Neural progenitor cell (in vitro differentiated cells): ENCODE data around the gene TOPBP1. TPM values are rescaled to one million over a fixed set of nuclear protein-coding genes. Genes with fewer than 3 reads are reported as not detected.

Experiments used
- DNase-seq: peaks from one replicate; pipeline ENCODE4 v3.0.0-alpha.2; 2016; ENCODE audit warnings: low spot score
- H2AFZ ChIP-seq: fragments of 200-600 bp; sonication (generic); replicated peaks from 2 replicates; pipeline ENCODE4 v1.6.1; 2016; ENCODE audit warnings: antibody characterized with exemption
- H3F3A ChIP-seq: fragments of 200-600 bp; sonication (generic); 2 replicates; pipeline ENCODE4 v1.6.1; 2016; ENCODE audit warnings: antibody characterized with exemption, low read depth
- H3K27ac ChIP-seq: fragments of 200-600 bp; sonication (generic); 2 replicates; pipeline ENCODE4 v1.5.1; 2016; ENCODE audit warnings: mild to moderate bottlenecking
- H3K27me3 ChIP-seq: fragments of 200-600 bp; sonication (generic); 2 replicates; pipeline ENCODE4 v1.6.1; 2016; ENCODE audit warnings: mild to moderate bottlenecking, moderate library complexity
- H3K36me3 ChIP-seq: fragments of 200-600 bp; sonication (generic); 2 replicates; pipeline ENCODE4 v1.5.1; 2016
- H3K4me1 ChIP-seq: fragments of 200-600 bp; sonication (generic); 2 replicates; pipeline ENCODE4 v1.6.1; 2016; ENCODE audit warnings: mixed run types
- H3K4me2 ChIP-seq: fragments of 200-600 bp; sonication (generic); 2 replicates; pipeline ENCODE4 v1.6.1; 2016
- H3K4me3 ChIP-seq: fragments of 200-600 bp; sonication (generic); 2 replicates; pipeline ENCODE4 v1.5.1; 2016
- H3K79me2 ChIP-seq: fragments of 200-600 bp; sonication (generic); 2 replicates; pipeline ENCODE4 v1.6.1; 2016; ENCODE audit warnings: low read depth
- H3K9ac ChIP-seq: fragments of 200-600 bp; sonication (generic); 2 replicates; pipeline ENCODE4 v1.6.1; 2016
- H3K9me3 ChIP-seq: fragments of 200-600 bp; sonication (generic); 2 replicates; pipeline ENCODE4 v1.5.1; 2016; ENCODE audit warnings: low read depth
- H4K20me1 ChIP-seq: fragments of 200-600 bp; sonication (generic); 2 replicates; pipeline ENCODE4 v1.6.1; 2016; ENCODE audit warnings: low read depth
- H3K27ac Mint-ChIP-seq: 3 replicates; pipeline ENCODE4 v1.8.0; 2021; ENCODE audit warnings: mixed read lengths
- H3K27me3 Mint-ChIP-seq: 2 replicates; pipeline ENCODE4 v1.8.0; 2022; ENCODE audit warnings: low read depth, mild to moderate bottlenecking, inconsistent platforms, moderate library complexity, mixed read lengths; ENCODE audit not compliant: insufficient read depth
- H3K36me3 Mint-ChIP-seq: 3 replicates; pipeline ENCODE4 v1.8.0; 2021; ENCODE audit warnings: mixed read lengths
- H3K4me1 Mint-ChIP-seq: 3 replicates; pipeline ENCODE4 v1.8.0; 2021; ENCODE audit warnings: mixed read lengths
- H3K4me3 Mint-ChIP-seq: 3 replicates; pipeline ENCODE4 v1.8.0; 2021; ENCODE audit warnings: mild to moderate bottlenecking, moderate library complexity, mixed read lengths
- H3K9me3 Mint-ChIP-seq: 3 replicates; pipeline ENCODE4 v1.8.0; 2020; ENCODE audit warnings: mixed read lengths
- CTCF ChIP-seq: fragments of 200-600 bp; sonication (generic); IDR thresholded peaks from 2 replicates; pipeline ENCODE4 v1.5.1; 2017; ENCODE audit warnings: antibody characterized with exemption, mild to moderate bottlenecking
- EZH2 ChIP-seq: fragments of 200-600 bp; sonication (generic); IDR thresholded peaks from 2 replicates; pipeline ENCODE4 v1.6.1; 2017; ENCODE audit warnings: antibody characterized with exemption, mild to moderate bottlenecking, moderate library complexity
- EZH2phosphoT487 ChIP-seq: fragments of 200-600 bp; sonication (generic); IDR thresholded peaks from 2 replicates; pipeline ENCODE4 v1.6.1; 2017; ENCODE audit warnings: antibody characterized with exemption
- total RNA-seq: library from RNA; depleted of rRNA; stranded (reverse); fragments of >200 nt; gene quantifications from 2 replicates; pipeline ENCODE4 v1.2.3, GENCODE V29; 2015; ENCODE audit warnings: low replicate concordance

TOPBP1 gene
- total RNA-seq, 1 donor from 2014 or later, result 67.7 TPM

GRCh38 chr3:133700351-133700750 is 38.6 kb upstream of the TOPBP1 start:
- Histone ChIP-seq H3K9ac (no peak overlapping the region), H3K36me3 (no peaks in the 10 kb centered on the region), H3K4me2 (no peak overlapping the region), H3K4me1 (no peaks in the 10 kb centered on the region), H3K4me3 (no peak overlapping the region), H3F3A (no peaks in the 10 kb centered on the region), H3K9me3 (no peaks in the 10 kb centered on the region), H3K79me2 (no peaks in the 10 kb centered on the region), H3K27me3 (no peaks in the 10 kb centered on the region), H3K27ac (no peak overlapping the region), H4K20me1 (no peaks in the 10 kb centered on the region), H2AFZ (no peak overlapping the region)
- Mint-ChIP-seq H3K36me3 (no peaks in the 10 kb centered on the region), H3K9me3 (no peaks in the 10 kb centered on the region), H3K4me3 (no peak overlapping the region), H3K27ac (no peak overlapping the region), H3K4me1 (peaks cover 7% of the 10 kb centered on the region), H3K27me3 (no peaks in the 10 kb centered on the region)
- TF ChIP-seq EZH2phosphoT487 (no peak), CTCF (no peak), EZH2 (no peak)
- no peak for DNase-seq

DNA sequence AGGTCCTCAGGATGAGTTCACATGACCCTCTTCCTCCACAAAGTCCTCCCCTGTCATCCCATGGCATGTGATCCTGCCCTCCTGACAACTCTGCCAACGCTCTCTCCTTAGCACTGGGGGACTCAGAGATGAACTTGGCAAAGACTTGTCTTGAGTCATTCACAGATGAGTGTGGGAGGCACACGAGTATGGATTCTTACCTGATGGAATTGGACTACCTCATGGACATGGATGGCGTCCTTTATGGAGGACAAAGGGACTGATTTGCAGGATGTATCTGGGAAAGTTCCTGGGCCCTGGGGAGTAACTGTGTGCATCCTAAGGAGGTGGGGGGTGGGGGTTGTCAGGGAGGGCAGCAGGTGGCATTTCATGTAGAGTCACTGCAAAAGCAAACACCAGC is 38.2 kb upstream of the TOPBP1 start:
- Mint-ChIP-seq H3K9me3 (no peaks in the 10 kb centered on the region), H3K36me3 (no peaks in the 10 kb centered on the region), H3K4me3 (no peak overlapping the region), H3K27me3 (no peaks in the 10 kb centered on the region), H3K27ac (no peak overlapping the region), H3K4me1 (peaks cover 7% of the 10 kb centered on the region)
- Histone ChIP-seq H3K27me3 (no peaks in the 10 kb centered on the region), H3K4me1 (no peaks in the 10 kb centered on the region), H3K9me3 (no peaks in the 10 kb centered on the region), H4K20me1 (no peaks in the 10 kb centered on the region), H2AFZ (no peak overlapping the region), H3K4me3 (no peak overlapping the region), H3K36me3 (no peaks in the 10 kb centered on the region), H3K9ac (no peak overlapping the region), H3K4me2 (no peak overlapping the region), H3K27ac (no peak overlapping the region), H3K79me2 (no peaks in the 10 kb centered on the region), H3F3A (no peaks in the 10 kb centered on the region)
- no peak for DNase-seq
- no peak for TF ChIP-seq CTCF
- TF ChIP-seq EZH2phosphoT487, result no peak
- no peak for TF ChIP-seq EZH2

- Histone ChIP-seq H3K9me3 (no peaks in the 10 kb centered on the region), H3K4me3 (no peak overlapping the region), H3F3A (no peaks in the 10 kb centered on the region), H2AFZ (no peak overlapping the region), H3K4me2 (no peak overlapping the region), H3K36me3 (no peaks in the 10 kb centered on the region), H4K20me1 (no peaks in the 10 kb centered on the region), H3K27me3 (no peaks in the 10 kb centered on the region), H3K79me2 (no peaks in the 10 kb centered on the region), H3K4me1 (no peaks in the 10 kb centered on the region), H3K9ac (no peak overlapping the region), H3K27ac (no peak overlapping the region)
- no peaks in the 10 kb centered on the region for H3K36me3 Mint-ChIP-seq
- H3K9me3 Mint-ChIP-seq, result no peaks in the 10 kb centered on the region
- no peak for TF ChIP-seq EZH2
- TF ChIP-seq CTCF, result no peak
- no peak for TF ChIP-seq EZH2phosphoT487
- no peak overlapping the region for H3K27ac Mint-ChIP-seq
- DNase-seq, result no peak
- no peaks in the 10 kb centered on the region for H3K27me3 Mint-ChIP-seq
- H3K4me1 Mint-ChIP-seq, result peaks cover 7% of the 10 kb centered on the region
- no peak overlapping the region for H3K4me3 Mint-ChIP-seq
Measured at GRCh38 chr3:133699467-133699866, 37.7 kb upstream of the TOPBP1 start.

GRCh38 chr3:133697960-133698359 is 36.2 kb upstream of the TOPBP1 start:
- no peaks in the 10 kb centered on the region for H3K9me3 ChIP-seq
- no peaks in the 10 kb centered on the region for H3K36me3 Mint-ChIP-seq

More at GRCh38 chr3:133697960-133698359, 36.2 kb upstream of the TOPBP1 start:
- Histone ChIP-seq H2AFZ (no peak overlapping the region), H3F3A (no peaks in the 10 kb centered on the region), H3K9ac (no peak overlapping the region), H3K4me2 (no peak overlapping the region), H3K36me3 (no peaks in the 10 kb centered on the region), H3K27me3 (no peaks in the 10 kb centered on the region), H3K79me2 (no peaks in the 10 kb centered on the region), H3K27ac (no peak overlapping the region), H3K4me1 (no peaks in the 10 kb centered on the region), H4K20me1 (no peaks in the 10 kb centered on the region), H3K4me3 (no peak overlapping the region)
- DNase-seq, result no peak
- Mint-ChIP-seq H3K4me3 (no peak overlapping the region), H3K27me3 (no peaks in the 10 kb centered on the region), H3K9me3 (no peaks in the 10 kb centered on the region), H3K27ac (no peak overlapping the region), H3K4me1 (no peaks in the 10 kb centered on the region)
- TF ChIP-seq CTCF, result no peak
- no peak for TF ChIP-seq EZH2phosphoT487
- no peak for TF ChIP-seq EZH2
